PC-9 (cell line): ENCODE data around the gene ANO1.

Source experiments
- CTCF ChIP-seq: fragments of 200-600 bp; sonication (generic); conservative IDR thresholded peaks from 2 replicates; pipeline ENCODE4 v1.6.1; 2017; ENCODE audit warnings: mixed run types, antibody characterized with exemption, mild to moderate bottlenecking, moderate library complexity
- EZH2 ChIP-seq: fragments of 200-600 bp; sonication (generic); IDR thresholded peaks from 2 replicates; pipeline ENCODE4 v1.8.0; 2017; ENCODE audit warnings: antibody characterized with exemption, low read depth

- TF ChIP-seq CTCF: no peak
- no peak for TF ChIP-seq EZH2
Measured at GRCh38 chr11:70206226-70206981, 128.3 kb downstream of the ANO1 start.
